Measurements from ENCODE around the gene CDH23.

Gene CDH23

GRCh38 chr10:71423250-71423649 is 26.5 kb downstream of the CDH23 start:
- DNase-seq (ENCODE audit: low read depth, low spot score), result no peak

- DNase-seq (ENCODE audit: low read depth, low spot score), result no peak
These were observed 27.2 kb downstream of the CDH23 start for GRCh38 chr10:71423901-71424300.

DNA sequence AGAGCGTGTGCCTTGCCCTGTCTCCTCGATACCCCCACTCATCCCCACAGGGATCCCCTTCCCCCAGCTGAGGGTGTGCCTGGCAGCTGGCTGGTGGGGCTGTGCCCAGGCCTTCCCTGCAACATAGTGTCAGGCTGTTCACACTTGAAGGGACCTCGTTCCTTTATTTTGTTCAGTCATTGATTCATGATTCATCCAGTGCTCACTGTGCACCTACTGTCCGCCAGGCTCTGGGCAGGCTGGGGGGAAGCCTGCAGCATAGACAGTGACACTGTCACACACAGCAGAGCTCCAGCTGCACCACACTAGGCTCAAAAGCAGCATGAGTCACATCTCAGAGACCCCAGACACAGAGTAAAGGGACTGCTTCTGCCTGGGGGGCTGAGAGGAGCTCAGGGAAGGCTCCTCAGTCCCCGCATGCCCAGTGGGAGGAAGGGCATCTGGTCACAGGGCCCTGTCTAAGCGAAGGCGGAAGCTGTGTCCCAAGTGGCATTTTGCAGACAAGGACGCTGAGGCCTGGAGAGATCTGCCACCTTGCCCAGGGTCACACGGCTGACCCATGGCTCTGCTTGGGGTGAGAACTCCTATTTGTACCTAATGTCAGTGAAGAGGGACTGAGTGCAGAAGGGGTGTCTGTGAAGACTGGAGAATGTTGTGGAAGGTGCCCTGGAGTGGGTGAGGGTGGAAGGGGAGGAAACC is 27.9 kb downstream of the CDH23 start:
- DNase-seq (ENCODE audit: low read depth, low spot score), result no peak

DNA sequence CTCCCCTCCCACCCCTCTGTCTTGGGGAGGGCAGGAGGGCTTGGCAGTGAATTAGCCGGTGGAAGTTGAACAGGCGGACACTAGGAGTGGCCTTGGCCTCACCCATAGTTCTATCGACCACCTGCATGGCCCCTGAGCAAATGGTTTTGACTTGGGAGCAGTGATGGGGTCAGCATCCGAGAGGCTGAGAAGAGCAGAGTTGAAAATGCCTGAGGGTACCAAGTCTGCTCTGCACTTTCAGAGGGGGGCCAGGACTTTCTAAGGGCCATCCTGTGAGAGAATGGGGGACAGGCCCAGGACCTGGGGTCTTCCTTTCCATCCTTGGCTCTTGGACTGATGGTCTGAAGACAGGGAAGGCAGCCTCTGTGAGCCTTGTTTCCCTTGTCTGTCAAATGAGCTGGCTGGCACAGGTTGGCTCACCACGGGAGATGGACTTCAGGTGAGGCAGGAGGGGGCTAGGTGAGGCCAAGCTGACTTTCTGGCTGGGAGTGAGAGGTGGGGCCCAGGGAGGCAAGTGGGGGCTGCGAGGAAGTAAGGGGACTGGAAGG is 29.4 kb downstream of the CDH23 start:
- no peak for DNase-seq (ENCODE audit: low read depth, low spot score)

DNA sequence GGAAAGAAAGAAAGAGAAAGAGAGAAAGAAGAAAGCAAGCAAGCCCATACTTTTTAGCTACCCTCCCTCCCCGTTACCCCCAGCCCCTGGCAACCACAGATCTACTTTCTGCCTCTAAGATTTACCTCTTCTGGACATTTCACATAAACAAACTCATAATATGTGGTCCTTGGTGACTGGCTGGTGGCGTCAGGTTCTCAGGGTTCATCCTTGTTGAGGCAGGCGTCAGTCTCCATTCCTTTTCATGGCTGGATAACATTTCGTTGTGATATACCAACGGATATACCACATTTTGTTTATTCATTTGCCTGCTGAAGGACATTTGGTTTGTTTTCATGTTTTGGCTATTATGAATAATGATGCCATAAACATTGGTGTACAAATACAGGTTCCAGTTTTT is 30.5 kb downstream of the CDH23 start:
- DNase-seq (ENCODE audit: low read depth, low spot score), result no peak

- no peak for DNase-seq (ENCODE audit: low read depth, low spot score)
These were observed 32.6 kb downstream of the CDH23 start for GRCh38 chr10:71429304-71429703.

- DNase-seq (ENCODE audit: low read depth, low spot score), result no peak
These were observed 33.2 kb downstream of the CDH23 start for GRCh38 chr10:71429929-71430328.

DNA sequence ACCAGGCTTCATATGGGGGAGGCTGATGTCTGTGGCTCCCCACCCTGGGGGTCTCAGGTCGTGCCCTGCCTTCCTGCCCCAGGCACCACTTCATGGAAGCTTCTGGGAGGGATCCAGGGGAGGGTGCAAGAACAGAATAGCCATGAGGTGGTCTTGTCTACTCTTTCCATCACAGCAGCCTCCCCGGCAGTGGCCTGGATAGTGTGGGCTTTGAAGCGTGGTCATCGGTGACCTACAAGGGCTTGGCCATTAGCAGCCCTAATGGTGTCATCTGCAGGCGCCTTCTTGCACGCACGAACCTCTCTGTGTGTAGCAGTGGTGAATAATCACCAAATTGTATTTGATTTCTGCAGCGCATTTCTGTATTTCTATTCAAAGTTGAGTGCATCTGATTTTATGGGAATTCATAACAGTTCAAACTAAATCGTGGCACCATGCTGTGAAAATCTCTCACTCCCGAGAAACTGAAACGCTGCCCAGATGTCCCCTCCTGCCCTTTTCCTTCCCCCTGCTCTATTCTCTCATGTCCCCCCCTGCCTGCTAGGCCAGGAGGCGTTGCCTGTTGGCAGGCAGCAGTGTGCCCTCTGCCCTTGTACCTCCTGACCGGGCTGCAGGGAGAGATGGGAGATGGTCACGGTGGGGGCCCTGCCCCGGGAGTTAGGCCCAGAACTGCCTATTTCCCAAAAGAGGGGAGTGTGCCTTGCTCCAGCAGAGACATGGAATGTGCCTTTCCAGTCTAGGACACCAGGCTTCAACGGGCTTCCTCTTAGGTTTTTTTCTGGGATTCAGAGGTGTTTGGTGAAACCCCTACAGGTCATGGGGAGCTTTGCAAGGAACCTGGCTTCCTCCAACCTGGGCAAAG is 34.8 kb downstream of the CDH23 start:
- no peak for DNase-seq (ENCODE audit: low read depth, low spot score)

- DNase-seq (ENCODE audit: low read depth, low spot score), result no peak
These were observed 35.6 kb downstream of the CDH23 start for GRCh38 chr10:71432101-71432905.

- no peak for DNase-seq (ENCODE audit: low read depth, low spot score)
These were observed 36.4 kb downstream of the CDH23 start for GRCh38 chr10:71432956-71433767.

GRCh38 chr10:71433768-71434744 is 37.3 kb downstream of the CDH23 start:
- no peak for DNase-seq (ENCODE audit: low read depth, low spot score)

DNA sequence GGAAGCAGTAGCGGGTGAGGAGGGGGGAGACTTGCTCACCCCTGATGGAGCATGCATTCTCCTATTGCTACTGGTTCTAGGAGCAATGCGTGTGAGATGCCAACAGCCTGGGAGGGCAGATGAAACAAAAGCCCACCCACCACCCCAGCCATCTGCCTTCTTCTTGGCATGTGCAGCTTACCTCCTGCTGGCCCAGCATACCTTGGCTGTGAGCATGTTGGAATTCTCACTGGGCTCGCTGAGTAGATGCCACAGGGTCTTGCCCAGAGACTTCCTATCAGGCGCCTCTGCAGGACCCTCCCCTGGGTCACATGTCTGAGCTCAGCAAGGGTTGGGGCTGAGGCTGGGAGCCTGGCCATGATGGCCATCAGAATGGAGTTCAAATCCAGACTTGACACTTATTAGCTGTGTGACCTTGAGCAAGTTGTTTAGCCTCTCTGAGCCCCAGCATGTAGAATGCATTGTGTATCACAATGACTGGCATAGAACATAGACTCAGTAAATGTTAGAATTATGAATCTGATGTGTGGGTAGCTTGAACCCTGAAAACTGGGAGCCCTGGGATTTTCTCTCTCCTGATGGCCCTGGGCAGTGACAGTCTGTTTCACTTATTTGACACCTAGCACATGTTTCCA is 38.2 kb downstream of the CDH23 start:
- DNase-seq (ENCODE audit: low read depth, low spot score), result no peak

DNA sequence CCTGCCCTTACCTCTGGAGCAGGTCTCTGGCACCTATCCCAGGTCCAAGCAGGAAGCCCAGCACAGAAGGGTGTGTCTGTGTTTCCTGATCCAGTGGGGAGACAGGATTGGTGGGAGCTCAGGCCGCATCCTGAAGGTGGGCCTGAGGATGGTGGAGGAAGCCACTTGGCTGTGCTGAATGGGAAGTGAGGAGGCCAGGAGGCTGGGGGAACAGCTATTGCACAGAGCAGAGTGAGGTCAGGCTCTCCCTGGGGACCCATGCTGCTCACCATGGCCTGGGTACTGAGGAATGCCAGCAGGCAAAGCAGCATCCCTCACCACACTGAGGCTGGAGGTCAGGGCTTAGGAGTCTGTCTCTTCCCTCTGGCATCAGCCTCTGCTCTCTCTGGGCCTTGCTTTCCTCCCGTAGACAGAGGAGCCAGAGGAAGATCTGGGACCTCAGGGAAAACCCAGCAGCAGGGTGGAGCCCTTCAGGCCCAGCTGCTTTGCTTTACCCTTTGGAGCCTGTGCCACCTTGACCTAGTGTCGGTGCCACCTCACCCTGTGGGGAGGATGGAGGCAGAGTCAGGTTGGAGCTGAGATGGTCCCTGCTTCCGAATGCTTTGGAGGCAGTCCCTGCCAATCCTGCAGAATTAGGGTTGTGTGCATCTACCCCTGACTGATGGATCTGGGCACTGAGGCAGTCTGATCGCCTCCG is 39.0 kb downstream of the CDH23 start:
- DNase-seq (ENCODE audit: low read depth, low spot score), result no peak

DNA sequence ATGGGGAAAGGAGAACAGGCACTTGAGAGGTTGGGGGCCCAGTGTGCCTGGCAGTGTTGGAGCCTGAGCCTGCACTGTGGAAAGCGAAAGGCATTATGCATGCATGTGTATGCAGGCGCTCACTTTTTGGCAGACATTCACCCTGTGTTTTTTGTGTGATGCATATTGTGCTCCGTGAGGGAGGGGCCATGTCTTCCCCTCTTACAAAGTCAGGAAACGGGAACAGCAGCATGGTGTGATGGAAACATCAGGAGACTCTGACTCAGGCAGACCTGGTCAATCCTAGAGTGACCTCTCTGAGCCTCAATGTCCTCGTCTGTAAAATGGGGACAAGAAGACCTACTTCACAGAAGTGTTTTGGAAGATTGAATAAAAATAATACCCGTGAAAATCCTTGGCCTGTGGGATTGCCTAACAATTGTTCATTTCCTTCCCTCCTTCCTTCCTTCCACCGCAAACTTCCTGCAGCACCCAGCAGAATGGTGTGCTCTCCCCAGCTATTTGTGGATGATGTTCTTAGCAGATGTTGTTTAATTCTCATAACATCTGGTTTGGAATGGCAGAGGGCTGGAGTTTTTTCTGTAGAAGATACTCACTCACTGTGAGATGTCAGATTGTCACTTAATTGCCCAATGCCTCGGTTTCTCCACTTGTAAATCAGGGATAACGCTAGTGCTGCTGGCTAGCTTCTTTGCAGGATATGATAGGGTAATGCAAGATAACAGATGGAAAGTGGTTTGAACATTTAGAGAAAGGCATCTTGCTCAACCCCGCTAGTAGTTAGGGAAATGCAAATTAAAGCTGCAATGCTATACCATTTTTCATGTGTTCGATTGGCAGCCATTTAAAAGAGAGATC is 39.8 kb downstream of the CDH23 start:
- no peak for DNase-seq (ENCODE audit: low read depth, low spot score)

DNA sequence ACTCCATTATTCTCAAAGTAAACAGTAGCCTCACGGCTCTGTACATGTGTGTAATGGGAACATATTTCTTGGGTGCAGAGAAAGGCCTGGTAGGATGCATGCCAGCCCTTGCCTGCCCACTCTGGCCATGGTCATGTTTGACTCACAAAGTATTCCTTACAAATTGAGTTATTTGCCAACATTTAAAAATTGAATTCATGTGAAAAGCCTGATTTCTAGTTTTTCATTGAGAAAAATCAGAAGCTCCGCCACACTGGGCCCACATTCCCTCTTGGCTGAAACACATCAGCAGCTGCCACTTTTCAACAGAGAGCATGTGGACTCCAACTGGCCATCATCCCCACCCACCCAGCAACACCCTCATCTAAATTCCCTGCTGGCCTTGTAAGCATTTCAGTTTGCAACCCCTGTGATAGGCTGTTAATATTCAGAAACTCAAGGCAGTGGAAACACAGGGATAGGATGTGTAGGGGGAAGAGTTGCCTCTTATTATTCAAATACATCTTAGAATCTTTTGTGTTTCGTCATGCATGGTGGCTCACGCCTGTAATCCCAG is 40.9 kb downstream of the CDH23 start:
- no peak for DNase-seq (ENCODE audit: low read depth, low spot score)

DNA sequence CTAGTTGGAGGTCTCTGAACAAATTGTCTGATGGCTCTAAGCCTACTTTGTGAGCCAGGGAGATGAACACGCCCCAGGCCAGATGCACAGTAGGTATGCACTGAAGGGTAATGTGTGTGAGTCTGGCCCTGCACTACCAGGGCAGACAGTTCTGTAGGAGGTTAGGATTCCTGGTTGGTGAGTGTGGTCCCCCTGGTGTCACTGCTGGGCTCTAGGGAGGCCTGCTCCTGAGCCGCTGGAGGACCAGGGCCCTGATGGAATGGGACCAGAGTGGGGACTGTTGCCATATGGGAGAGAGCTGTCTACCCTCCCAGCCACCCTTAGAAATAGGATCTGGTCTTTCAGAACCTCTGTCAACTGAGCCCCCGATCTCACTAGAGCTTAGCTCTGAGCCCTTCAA is 42.0 kb downstream of the CDH23 start:
- DNase-seq (ENCODE audit: low read depth, low spot score), result no peak

- DNase-seq (ENCODE audit: low read depth, low spot score), result no peak
These were observed 43.1 kb downstream of the CDH23 start for GRCh38 chr10:71439670-71440425.

All from activated CD4-positive, CD25-positive, alpha-beta regulatory T cell treated with anti-CD3 and anti-CD28 coated beads, Interleukin-2, amount 50 U/mL, for 16 hours (primary cell).